HG03095 (cell line): ENCODE results near the gene IL1RAPL1.

Experiments
- ATAC-seq: cut with Tn5 transposase; IDR thresholded peaks from one replicate; pipeline ENCODE4 v1.9.1; 2021; ENCODE audit warnings: moderate library complexity; ENCODE audit not compliant: unreplicated experiment

The IL1RAPL1 gene

DNA sequence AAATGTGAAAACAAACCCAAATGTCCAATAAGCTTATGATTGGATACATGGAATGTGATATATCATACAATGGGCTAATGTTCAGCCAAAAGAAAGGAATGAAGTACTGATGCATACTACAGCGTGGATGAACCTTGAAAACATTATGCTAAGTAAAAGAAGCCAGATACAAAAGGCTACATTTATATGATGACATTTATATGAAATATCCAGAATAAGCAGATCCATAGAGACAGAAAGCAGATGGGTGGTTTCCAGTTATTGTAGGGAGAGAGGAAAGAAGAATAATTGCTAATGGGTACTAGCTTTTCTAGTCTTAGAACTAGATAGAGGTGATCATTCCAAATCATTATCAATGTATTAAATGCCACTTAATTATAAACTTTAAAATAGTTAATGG lies 801.3 kb downstream of the IL1RAPL1 start:
- ATAC-seq, result no peak

DNA sequence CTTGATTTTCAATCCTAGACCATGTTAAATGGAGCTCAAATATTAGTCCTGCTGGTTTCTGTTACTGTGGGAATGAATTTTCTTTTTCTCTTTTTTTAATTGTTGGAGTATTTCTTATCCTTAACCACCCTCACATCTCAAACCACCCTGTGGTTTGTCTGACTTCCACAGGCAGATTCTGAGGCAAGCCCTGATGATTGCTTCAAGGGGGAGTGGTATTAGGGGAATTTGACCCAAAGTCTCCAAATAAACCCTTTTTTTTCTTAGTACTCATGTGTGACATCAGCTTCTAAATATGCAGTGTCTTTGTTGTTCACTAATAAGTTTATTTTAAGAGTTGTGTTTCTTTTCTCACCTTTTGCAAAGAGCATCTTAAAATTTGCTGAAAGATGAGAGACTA lies 810.3 kb downstream of the IL1RAPL1 start:
- no peak for ATAC-seq

DNA sequence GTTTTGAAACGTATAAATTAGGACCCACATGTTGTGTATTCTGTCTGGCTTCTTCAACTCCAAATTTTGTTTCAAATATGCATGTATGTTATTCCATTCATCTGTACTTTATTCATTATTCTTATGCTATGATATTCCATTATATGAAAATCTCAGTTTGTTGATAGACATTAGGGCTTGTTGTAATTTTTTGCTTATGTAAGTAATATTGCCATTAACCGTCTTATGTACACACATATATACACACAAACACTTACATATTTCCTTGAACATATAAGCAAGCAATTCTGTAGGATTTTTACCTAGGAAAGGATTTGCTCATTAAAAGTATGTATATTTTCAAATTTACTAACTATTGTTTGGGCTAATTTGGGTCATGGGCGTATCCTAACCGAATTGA lies 820.1 kb downstream of the IL1RAPL1 start:
- no peak for ATAC-seq

DNA sequence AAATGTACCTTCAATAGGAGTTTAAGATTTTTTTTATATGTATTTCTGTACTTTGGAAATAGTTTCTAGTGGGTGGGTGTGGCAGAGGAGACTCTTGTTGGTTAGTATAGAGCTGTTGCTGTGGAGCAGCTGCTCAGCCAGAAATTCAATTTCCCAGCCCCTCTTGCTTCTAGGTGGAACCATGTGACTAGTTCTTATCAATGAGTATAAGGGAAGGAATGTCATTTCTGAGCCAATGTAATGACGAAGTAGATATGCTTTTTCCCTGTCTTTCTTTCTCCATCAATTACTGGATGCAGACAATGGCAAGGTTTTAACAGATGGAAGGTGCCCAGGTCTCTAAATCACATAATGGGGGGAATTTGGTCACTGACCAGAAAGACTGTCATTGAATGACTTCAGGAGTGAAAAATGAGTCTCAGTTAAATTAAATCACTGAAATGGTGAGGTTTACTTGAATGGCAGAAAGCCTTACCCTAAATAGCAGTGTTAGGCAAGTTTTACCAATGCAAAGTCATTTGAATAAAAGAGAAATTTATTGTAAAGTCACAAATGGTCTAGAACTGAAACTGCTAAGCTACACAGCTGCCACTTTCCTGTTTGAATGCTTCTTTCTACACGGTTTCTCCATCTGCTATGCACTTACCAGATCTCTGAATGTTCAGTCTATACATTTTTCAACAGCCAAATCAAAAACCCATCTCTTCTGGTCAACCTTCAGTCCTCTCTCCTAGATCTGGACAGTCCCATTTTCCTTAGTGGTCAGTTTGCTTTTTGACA lies 832.7 kb downstream of the IL1RAPL1 start:
- ATAC-seq, result peak; percentile 60

DNA sequence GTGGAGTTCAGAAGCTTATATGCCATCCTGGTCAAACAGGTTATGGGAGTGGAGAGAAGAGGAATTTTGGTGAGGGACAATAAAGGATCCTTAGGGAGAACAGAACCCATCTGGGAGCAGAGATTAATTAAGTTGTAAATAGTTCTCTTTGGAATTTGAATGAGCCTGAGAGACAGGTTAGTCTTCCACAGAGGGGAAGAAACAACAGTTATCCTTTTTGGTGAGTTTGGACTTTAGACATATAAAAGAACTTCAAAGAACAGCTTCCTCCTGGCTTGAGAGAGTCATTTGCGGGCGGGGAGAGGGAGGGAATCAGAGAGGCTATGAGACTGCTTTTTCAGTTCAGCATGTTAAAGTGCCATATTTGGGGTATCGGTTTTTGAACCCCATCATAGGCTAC lies 834.8 kb downstream of the IL1RAPL1 start:
- no peak for ATAC-seq

DNA sequence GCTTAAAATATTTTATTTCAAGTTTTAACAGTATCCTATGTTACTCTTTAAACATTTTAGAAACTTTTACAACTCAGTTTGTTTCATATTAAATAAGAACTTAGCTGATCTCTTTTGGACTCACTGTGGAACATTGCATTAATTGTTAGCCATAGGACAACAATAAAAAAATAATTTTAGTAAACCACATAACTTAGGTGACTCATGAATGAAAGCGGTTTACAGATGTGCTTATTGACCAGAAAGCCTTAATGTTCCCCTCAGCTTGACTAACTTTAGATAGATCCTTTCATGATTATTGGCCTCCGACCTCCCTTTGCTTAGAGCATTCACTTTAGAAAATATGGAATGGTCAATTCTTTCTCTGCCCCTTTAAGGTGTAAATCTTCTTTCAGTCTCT lies 844.6 kb downstream of the IL1RAPL1 start:
- ATAC-seq, result no peak

DNA sequence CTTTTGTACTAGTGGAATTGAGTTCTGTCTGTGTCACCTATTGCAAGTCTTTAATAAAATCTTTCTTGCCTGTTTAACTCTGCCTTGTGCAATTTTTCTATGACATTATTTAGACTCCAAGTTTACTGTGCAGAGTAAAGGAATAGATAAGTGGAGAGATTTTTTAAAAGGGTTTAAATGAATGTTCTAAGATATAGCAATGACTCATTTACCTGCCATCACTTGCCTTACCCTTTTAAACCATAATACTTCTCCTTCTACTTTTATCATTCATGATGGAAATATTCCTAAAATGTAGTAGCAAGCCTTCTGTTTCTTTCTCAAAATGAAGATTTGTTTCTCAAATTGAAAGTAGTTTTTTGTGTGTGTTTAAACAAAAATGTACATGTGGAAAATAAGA lies 845.3 kb downstream of the IL1RAPL1 start:
- ATAC-seq, result no peak

DNA sequence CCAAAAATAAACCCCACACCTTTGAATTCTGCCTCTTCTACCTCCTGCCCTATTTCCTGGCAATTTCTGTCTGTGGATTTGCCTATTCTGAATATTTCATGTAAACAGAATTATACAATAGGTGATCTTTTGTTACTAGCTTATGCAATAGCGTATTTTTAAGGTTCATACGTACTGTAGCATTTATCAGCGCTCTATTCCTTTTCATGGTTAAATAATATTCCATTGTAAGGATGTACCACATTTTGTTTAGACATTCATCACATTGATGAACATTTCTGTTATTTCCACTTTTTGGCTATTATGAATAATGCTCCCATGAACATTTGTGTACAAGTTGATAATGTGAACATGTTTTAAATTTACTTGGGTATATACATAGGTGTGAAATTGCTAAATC lies 847.7 kb downstream of the IL1RAPL1 start:
- no peak for ATAC-seq

DNA sequence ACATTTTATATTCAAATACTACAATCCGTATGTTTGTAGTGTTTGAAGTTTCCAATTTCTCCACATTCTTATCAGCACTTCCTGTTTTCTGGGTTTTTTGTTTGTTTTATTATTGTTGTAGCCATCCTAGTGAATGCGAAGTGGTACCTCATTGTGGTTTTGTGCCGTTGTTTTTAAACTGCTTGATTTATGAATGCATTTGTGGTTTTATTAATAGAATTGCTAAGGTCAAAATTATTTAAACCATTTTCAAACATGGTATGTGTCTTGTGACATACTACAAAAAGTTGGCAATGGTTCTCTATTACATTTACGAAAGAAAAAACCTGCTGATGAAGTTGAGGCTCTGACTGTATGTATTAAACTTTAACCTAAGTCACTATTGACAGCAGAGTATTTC lies 848.1 kb downstream of the IL1RAPL1 start:
- ATAC-seq, result no peak

DNA sequence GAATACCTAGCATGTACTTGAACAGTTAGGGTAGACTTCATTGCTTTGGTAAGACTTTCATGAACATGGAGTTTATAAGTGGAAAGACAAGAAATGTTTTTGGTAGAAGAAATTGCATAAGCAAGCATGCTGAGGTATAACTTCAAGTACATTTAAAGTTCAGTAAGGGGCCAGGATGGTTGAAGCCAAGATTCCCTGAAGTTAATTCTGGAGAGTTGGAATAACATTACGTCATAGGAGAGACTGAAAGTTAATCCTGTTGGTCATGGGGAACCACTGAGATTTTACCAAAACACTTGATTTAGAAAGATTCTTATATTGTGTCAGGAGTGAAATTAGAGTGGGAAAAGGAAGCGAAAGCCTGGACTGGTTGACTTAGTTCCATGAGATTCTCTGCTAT lies 860.6 kb downstream of the IL1RAPL1 start:
- ATAC-seq, result no peak

DNA sequence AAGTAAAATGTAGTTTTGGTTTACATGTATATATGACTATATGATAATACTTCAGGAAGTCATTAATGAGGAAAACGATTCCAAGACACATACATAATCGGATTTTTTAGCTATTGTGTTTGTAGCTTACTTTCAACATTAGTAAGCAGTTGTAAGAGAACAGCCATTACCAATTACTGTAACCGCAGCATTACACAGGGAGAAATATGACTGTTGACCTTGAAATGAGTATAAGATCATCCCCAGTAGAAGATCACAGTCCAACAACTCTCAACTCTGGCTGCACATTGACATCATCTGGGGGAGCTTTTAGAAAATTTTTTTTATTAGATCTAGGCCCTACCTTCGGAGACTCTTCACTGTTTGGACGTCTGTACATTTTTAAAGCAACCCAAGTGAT lies 866.1 kb downstream of the IL1RAPL1 start:
- ATAC-seq, result no peak

DNA sequence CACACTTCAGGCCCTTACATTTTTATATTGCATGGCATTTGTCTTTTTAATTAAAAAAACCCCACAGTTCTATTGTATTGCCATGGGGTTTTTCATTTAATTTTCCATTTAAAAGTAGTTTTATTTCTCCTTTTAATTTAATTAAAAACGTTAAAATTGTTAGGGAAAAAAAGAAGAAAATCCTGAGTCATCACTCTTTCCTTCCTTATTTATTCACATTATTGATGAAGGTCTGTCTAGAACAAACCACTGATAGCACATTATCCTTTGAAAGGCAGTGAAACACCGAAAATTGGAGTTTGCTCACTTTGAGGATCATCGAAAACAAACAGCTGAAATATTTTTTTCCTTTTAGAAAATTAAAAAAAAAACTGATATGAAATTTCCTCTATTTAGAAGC lies 868.5 kb downstream of the IL1RAPL1 start:
- ATAC-seq, result no peak

DNA sequence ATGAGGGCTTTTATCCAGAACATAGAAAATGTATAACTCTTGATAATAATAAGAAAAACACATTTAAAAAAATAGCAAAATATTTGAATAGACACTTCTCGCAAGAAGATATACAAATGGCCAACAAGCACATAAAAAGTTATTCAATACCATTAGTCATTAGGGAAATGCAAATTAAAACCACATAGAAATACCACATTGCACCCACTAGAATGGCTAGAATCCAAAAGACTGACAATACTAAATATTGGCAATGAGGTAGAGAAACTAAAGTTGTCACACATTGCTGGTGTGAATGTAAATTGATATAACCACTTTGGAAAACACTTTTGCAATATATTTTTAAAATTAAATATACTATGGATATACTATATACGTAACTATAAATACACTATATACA lies 873.8 kb downstream of the IL1RAPL1 start:
- ATAC-seq, result no peak

DNA sequence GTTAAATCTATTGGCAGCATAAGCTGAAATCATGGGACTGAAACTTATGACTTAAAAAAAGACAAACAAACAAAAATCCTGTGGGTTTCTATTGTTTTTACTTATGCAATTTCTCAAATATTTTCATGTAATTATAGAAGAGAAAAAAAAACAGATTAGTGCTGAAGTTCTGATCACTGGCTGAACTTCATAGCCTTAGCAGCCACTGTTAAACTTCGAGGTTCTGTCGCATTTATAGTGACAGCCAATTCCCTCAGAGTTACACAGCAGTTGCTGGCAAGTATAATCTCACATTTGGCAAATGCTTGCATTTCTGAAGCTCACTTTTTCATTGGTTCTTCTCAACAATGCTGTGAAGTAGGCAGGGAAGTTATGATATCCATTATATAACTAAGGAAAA lies 879.2 kb downstream of the IL1RAPL1 start:
- no peak for ATAC-seq

DNA sequence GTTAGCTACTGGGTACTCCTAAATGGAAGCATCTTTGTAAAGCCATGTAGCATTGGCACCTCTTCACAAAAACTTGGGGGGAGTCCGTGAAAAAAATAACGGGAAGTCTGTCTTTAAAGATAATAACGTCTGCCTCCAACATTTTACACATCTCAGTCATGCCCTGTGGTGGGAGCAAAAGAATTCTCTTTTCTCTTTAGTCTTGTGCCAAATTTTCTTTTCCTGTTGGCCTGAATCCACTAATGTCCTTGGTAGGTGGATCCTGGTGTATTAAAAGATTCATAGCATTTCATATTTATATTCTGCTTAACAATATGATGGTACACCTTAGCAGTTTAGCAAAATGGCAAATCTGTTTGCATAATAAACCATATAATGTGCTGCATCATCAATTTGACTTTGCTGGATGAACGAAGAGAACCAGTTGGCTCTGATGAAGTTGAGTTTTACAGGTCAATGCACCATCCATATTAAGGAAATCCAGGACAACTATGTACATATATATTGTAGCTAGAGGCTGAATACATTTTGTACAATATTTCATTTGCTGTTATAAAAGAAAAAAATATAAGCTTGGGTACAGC lies 881.8 kb downstream of the IL1RAPL1 start:
- no peak for ATAC-seq

DNA sequence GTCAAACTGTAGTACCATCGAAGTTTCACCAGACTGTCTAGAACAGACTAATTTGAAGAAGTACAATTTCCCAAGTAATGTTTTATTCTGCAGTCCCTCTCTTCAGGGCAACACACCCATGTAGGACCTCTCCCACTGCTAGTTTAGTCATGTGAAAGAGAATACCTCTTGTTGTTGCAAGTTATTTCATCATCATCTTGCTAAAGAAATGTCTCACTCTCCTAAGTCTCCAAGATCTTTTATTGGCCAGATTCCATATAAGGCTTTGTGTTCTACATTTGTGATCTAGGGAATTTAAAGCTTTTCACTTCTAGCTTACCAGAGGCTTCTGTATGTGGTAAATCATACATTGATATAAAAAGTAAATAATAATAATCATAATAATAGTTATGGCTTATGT lies 882.8 kb downstream of the IL1RAPL1 start:
- ATAC-seq, result no peak

DNA sequence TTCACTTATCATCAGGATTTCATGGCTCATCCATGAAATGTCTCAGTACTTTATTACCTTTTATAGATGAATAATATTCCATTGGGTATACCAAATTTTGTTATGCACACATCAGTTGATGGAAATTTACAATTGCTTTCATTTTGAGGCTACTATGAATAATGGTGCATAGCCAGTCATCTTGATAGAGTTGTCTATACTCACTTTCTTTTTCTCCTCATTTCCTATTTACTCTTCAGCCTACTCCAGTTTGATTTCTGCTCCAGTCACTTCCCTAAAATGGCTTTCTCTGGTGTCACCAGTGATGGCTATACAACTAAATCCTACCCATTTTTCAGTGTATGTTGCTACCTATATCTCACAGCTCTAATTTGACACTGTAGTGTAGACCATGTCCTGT lies 884.6 kb downstream of the IL1RAPL1 start:
- no peak for ATAC-seq

DNA sequence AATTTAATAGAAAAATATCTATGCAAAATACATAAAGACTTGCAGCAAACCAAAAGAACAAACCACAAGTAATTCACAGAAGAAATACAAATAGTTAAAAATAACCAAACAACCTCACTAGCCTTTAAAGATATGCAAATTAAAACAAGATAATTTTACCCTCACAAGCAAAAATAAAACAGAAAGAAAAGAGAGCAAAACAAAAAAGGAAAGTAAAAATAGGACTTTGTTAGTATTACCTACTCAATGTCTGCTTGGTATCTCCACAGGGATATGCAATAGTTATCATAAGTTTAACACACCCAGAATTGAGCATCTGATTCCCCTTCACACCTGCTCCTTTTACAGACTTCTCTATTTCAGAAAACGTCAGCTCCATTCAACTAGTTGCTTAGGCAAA lies 890.6 kb downstream of the IL1RAPL1 start:
- peak; percentile 37 for ATAC-seq

DNA sequence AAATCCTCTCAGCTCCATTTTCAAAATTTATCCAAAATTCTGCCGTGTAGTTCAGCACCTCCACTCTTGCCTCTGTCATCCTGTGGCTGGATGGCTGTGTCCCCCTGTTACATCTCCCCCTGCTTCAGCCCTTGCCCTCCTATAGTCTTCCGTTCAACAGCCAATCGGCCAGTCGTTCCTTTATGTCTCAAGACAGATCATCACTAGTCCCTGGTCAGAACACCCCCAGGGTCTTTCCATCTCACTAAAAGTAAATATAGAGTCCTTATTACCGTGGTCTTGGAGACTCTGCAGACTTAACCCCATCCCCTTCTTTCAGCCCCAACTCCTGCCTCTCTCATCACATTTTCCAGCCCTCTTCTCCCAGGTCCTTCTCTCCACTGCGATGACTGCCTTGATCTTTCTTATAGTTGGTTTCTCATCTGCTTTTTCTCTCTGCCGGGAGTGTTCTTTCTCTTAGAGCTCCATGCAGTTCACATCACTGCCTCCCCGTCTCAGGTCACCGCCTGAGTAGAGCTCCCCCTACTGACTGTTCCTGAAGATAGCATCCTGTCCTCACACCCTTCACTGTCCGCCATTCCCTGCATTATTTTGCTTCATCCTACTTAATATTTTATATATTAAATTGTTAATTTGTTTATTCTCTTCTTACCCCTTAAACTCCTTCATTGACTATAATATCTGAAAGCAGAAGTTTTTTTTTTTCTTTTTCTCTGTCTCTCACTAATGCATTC lies 891.3 kb downstream of the IL1RAPL1 start:
- ATAC-seq, result peak; percentile 85

DNA sequence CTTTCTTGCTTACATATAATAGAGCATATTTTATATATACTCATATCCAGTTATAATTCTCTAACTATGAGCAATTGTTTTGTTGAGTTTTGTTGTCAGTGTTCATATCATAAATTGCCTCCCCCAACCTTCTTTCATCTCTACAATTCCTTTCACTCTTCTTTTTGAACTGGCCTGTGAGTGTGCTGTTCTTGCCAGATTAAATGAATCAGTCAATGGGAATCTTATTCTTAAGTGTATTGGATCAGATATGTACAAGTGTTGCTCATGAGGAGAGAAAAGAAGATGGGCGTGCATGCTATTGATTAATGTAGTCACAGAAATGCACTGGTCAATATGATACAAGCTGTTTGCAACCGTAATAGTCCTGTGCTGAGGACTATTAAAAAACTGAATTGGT lies 900.0 kb downstream of the IL1RAPL1 start:
- no peak for ATAC-seq

DNA sequence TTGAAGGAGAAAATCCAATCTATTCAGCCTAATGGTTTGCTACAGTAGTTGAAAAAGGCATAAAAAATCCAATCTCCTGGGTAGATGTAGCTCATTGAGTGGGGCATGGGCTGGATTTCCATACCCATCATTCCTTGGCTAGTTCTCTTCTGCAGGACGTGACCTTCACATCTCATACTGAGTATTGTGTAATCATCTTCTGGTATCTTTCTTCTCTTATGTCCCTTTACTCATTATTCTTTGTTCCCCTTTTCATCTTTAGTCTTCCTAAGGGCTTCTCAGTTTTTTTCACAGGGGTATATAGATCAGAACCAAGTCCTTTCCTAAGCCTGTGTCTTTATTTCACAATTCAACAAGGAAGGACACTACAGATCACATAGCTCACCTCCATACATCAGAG lies 900.5 kb downstream of the IL1RAPL1 start:
- ATAC-seq, result no peak

DNA sequence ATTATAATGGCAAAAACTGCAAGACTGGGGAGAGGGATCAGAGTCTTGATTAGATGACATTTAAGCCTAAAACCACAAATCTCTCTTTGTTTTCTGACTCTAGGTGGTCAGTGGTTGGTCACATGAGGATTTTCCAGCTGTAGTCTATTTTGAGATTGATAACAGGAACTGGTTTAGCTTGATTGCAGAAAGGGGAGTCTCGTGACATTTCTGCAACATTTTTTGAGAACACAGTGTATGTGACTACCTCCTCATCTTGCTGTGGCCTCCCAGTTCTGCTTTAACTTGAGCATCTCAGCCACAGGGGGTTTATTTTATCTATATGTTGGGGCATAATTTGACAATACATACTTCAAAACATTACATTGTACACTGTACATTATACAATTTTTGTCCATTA lies 901.7 kb downstream of the IL1RAPL1 start:
- peak; percentile 65 for ATAC-seq
